OCI-LY3 (cell line): ENCODE results near the gene DPM1.
A peak's percentile ranks its signal among the peaks of the same experiment; 100 is the strongest.

Source experiments
- H2AFZ ChIP-seq: fragments of 200-600, 300-600 bp; shearing (Covaris generic); 2 replicates; pipeline ENCODE4 v1.6.0; 2014; ENCODE audit warnings: antibody characterized with exemption, low read depth, low read length
- H3K27ac ChIP-seq: fragments of 200-600, 300-600 bp; sonication (generic); 2 replicates; pipeline ENCODE4 v1.5.1; 2014; ENCODE audit warnings: mild to moderate bottlenecking, low read length, moderate library complexity, mixed read lengths
- H3K27me3 ChIP-seq: fragments of 200-600, 300-600 bp; sonication (generic); 2 replicates; pipeline ENCODE4 v1.6.1; 2014; ENCODE audit warnings: low read depth, low read length, mixed read lengths
- H3K36me3 ChIP-seq: fragments of 200-600, 300-600 bp; sonication (generic); replicated peaks from 2 replicates; pipeline ENCODE3; 2014; ENCODE audit warnings: low read depth, low read length, mixed read lengths
- H3K4me1 ChIP-seq: fragments of 300-600, 200-600 bp; sonication (generic); 2 replicates; pipeline ENCODE4 v1.6.1; 2014; ENCODE audit warnings: low read length, mixed read lengths
- H3K4me2 ChIP-seq: fragments of 200-600, 300-600 bp; sonication (generic); 2 replicates; pipeline ENCODE4 v1.6.1; 2014; ENCODE audit warnings: low read length, mixed read lengths
- H3K4me3 ChIP-seq: fragments of 300-600, 200-600 bp; sonication (generic); 2 replicates; pipeline ENCODE4 v1.5.1; 2014; ENCODE audit warnings: antibody characterized with exemption, mild to moderate bottlenecking, low read length, moderate library complexity
- H3K79me2 ChIP-seq: fragments of 300-600, 200-600 bp; shearing (Covaris generic); 2 replicates; pipeline ENCODE4 v1.6.1; 2014; ENCODE audit warnings: mild to moderate bottlenecking, low read length, mixed read lengths
- H3K9ac ChIP-seq: fragments of 300-600, 200-600 bp; shearing (Covaris generic); 2 replicates; pipeline ENCODE4 v1.6.0; 2014; ENCODE audit warnings: mild to moderate bottlenecking, low read length, moderate library complexity
- H3K9me3 ChIP-seq: fragments of 200-600, 300-600 bp; shearing (Covaris generic); 2 replicates; pipeline ENCODE4 v1.6.1; 2014; ENCODE audit warnings: low read length, mixed read lengths; ENCODE audit not compliant: insufficient read depth
- H4K20me1 ChIP-seq: fragments of 200-600, 300-600 bp; sonication (generic); 2 replicates; pipeline ENCODE4 v1.6.1; 2016; ENCODE audit warnings: low read length, mixed read lengths; ENCODE audit not compliant: insufficient read depth
- EZH2phosphoT487 ChIP-seq: fragments of 200-600 bp; shearing (Covaris generic); IDR thresholded peaks from 2 replicates; pipeline ENCODE4 v1.6.1; 2018; ENCODE audit warnings: antibody characterized with exemption, mixed run types, low read depth
- TF ChIP-seq, protein P1 (sequence below): fragments of 200-600, 300-600 bp; sonication (generic); IDR thresholded peaks from 2 replicates; pipeline ENCODE4 v1.5.1; 2014; ENCODE audit warnings: antibody characterized with exemption, low read length, low read depth

The DPM1 gene

DNA sequence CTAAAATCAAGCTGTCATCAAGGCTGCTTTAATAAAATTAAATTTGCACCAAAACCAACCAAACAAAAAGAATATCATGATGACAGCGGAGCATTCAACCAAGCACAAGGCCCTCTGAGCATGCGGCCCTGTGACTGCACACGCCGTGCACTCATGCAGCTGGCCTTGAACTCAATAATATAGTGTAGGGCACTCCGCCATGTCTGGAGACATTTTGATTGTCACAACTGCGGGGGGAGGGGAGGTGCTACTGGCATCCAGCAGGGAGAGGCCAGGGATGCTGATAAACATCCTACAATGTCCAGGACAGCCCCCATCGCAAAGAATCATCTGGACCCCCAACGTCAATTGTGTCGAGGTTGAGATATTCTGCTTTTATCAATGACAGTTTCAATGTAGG lies 10.0 kb upstream of the DPM1 start:
- H3K36me3 ChIP-seq, result no peaks in the 10 kb centered on the region
- no peaks in the 10 kb centered on the region for H3K9me3 ChIP-seq
- 0 out of 2 replicates have a peak overlapping the region, but pooled peaks have one; percentile 16 for H2AFZ ChIP-seq
- no peak overlapping the region for H3K4me2 ChIP-seq
- no peak overlapping the region for H3K9ac ChIP-seq
- H4K20me1 ChIP-seq, result no peaks in the 10 kb centered on the region
- TF ChIP-seq, protein P1, sequence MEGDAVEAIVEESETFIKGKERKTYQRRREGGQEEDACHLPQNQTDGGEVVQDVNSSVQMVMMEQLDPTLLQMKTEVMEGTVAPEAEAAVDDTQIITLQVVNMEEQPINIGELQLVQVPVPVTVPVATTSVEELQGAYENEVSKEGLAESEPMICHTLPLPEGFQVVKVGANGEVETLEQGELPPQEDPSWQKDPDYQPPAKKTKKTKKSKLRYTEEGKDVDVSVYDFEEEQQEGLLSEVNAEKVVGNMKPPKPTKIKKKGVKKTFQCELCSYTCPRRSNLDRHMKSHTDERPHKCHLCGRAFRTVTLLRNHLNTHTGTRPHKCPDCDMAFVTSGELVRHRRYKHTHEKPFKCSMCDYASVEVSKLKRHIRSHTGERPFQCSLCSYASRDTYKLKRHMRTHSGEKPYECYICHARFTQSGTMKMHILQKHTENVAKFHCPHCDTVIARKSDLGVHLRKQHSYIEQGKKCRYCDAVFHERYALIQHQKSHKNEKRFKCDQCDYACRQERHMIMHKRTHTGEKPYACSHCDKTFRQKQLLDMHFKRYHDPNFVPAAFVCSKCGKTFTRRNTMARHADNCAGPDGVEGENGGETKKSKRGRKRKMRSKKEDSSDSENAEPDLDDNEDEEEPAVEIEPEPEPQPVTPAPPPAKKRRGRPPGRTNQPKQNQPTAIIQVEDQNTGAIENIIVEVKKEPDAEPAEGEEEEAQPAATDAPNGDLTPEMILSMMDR, result no peak
- peaks cover 13% of the 10 kb centered on the region for H3K27me3 ChIP-seq
- H3K4me1 ChIP-seq, result no peaks in the 10 kb centered on the region
- H3K79me2 ChIP-seq, result no peaks in the 10 kb centered on the region
- H3K4me3 ChIP-seq, result no peak overlapping the region
- no peak overlapping the region for H3K27ac ChIP-seq

- no peaks in the 10 kb centered on the region for H3K9me3 ChIP-seq
- no peaks in the 10 kb centered on the region for H3K4me1 ChIP-seq
- peaks cover 13% of the 10 kb centered on the region for H3K27me3 ChIP-seq
- no peak for TF ChIP-seq EZH2phosphoT487
- TF ChIP-seq, protein P1, result no peak
- no peak overlapping the region for H3K9ac ChIP-seq
- H3K4me2 ChIP-seq, result no peak overlapping the region
- no peaks in the 10 kb centered on the region for H3K79me2 ChIP-seq
- no peaks in the 10 kb centered on the region for H3K36me3 ChIP-seq
- H3K27ac ChIP-seq, result no peak overlapping the region
- no peaks in the 10 kb centered on the region for H4K20me1 ChIP-seq
- no peak overlapping the region for H3K4me3 ChIP-seq
- H2AFZ ChIP-seq, result 0 out of 2 replicates have a peak overlapping the region, but pooled peaks have one; percentile 16
Observed at GRCh38 chr20:50967586-50967985, 9.3 kb upstream of the DPM1 start.

GRCh38 chr20:50959543-50960126 lies 1.3 kb upstream of the DPM1 start:
- Histone ChIP-seq H3K36me3 (peaks cover 22% of the 10 kb centered on the region), H4K20me1 (peaks cover 23% of the 10 kb centered on the region), H3K27ac (no peak overlapping the region), H3K9me3 (no peaks in the 10 kb centered on the region), H3K4me3 (peak overlapping the region; percentile 87), H3K4me1 (peaks cover 20% of the 10 kb centered on the region), H3K79me2 (peaks cover 68% of the 10 kb centered on the region), H2AFZ (no peak overlapping the region), H3K9ac (no peak overlapping the region), H3K27me3 (no peaks in the 10 kb centered on the region), H3K4me2 (peak overlapping the region; percentile 86)
- TF ChIP-seq EZH2phosphoT487, result no peak
- TF ChIP-seq, protein P1, result no peak

DNA sequence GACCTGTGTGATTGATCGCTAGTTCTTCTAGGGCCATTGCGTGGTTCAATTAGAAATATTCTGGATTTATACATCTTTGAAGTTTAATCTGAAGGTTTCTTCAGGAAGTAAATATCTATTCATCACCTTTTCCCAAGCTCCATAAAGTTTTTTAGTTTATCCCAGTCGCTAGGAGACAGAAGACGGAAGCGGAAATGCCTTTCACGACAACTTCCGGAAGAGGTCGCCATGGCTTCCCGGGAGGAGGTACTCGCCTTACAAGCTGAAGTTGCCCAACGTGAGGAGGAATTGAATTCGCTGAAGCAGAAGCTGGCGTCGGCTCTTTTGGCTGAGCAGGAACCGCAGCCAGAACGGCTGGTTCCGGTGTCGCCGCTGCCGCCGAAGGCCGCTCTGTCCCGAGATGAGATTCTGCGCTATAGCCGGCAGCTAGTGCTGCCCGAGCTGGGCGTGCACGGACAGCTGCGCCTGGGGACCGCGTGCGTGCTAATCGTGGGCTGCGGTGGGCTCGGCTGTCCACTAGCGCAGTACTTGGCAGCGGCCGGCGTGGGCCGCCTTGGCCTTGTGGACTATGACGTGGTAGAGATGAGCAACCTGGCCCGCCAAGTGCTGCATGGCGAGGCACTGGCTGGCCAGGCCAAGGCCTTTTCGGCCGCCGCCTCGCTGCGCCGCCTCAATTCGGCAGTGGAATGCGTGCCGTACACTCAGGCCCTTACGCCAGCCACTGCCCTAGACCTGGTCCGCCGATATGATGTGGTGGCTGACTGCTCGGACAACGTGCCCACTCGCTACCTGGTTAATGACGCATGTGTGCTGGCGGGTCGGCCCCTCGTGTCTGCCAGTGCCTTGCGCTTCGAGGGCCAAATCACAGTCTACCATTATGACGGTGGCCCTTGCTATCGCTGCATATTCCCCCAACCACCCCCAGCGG lies 547 bp upstream of the DPM1 start, which contains the start of gene MOCS3:
TSS of gene MOCS3 (plus strand) at position 204 of the 928 bp plus-strand sequence. CDS start at position 229, 25 bp downstream.
- Histone ChIP-seq H4K20me1 (peaks cover 23% of the 10 kb centered on the region), H3K9me3 (no peaks in the 10 kb centered on the region), H3K79me2 (peaks cover 76% of the 10 kb centered on the region), H3K27me3 (no peaks in the 10 kb centered on the region), H3K9ac (peak within 1 kb of the TSS; percentile 80), H3K4me2 (peak within 1 kb of the TSS; percentile 91), H3K4me3 (peak within 1 kb of the TSS; percentile 87), H2AFZ (peak within 1 kb of the TSS; percentile 79), H3K36me3 (peaks cover 27% of the 10 kb centered on the region), H3K4me1 (peaks cover 20% of the 10 kb centered on the region), H3K27ac (peak within 1 kb of the TSS; percentile 56)
- no peak for TF ChIP-seq EZH2phosphoT487
- TF ChIP-seq, protein P1, result no peak
